Measurements from ENCODE around the gene ZNF26.

ZNF26 gene

DNA sequence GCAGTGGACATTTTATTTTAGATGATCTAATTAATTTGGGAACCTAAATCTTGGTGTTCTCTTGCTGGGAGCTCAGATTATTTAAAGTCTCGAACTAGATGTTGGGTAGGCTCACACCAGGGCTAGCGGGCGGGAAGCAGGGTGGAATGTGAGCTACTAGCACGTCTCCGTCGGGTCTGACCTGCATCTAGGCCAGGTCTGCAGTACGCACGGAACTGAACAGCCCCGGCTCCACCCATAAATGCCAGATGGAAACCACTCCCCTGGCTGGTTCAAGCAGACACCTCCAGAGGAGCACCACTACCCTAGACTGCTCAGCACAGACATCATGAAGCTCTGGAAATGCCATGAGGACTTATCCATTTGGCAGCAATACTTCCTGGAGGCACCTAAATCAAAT lies 40.4 kb upstream of the ZNF26 start:
- no peak for DNase-seq (ENCODE audit: low read depth)
- TF ChIP-seq, protein P1, sequence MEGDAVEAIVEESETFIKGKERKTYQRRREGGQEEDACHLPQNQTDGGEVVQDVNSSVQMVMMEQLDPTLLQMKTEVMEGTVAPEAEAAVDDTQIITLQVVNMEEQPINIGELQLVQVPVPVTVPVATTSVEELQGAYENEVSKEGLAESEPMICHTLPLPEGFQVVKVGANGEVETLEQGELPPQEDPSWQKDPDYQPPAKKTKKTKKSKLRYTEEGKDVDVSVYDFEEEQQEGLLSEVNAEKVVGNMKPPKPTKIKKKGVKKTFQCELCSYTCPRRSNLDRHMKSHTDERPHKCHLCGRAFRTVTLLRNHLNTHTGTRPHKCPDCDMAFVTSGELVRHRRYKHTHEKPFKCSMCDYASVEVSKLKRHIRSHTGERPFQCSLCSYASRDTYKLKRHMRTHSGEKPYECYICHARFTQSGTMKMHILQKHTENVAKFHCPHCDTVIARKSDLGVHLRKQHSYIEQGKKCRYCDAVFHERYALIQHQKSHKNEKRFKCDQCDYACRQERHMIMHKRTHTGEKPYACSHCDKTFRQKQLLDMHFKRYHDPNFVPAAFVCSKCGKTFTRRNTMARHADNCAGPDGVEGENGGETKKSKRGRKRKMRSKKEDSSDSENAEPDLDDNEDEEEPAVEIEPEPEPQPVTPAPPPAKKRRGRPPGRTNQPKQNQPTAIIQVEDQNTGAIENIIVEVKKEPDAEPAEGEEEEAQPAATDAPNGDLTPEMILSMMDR (IDR thresholded peaks at IDR 0.05; ENCODE audit: insufficient read depth, low read depth, low read length, missing control alignments): no peak
- H3K4me3 ChIP-seq (ENCODE audit: low read depth, low read length): no peak overlapping the region

DNA sequence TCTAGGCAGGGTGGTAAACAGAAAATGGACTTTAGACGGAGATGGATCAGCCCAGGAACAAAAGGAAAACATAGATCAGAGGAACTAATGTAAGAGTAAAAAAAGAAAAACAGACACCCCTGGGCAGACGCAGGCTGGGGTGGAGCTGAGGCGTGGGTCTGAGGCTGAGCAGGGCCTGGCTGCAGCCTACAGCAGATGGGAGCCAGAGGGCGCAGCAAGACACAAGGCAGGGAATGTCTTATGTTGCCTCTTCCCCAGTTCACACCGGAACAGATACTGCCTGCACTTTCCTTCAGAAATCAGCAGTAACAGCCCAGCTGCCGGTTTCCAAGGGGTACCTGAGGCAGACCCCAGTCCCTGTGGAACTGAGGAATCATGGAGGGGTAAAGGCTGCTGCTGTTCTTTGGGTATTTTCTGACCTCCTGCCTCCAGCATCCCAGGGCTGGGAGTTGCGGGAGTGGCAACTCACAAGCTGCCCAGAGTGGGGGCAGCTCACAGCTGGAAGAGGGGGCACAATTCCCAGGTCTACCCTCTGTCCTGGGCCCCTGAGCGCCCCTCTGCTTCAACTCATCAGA lies 39.8 kb upstream of the ZNF26 start:
- no peak overlapping the region for H3K4me3 ChIP-seq (ENCODE audit: low read depth, low read length)
- DNase-seq (ENCODE audit: low read depth): no peak
- TF ChIP-seq, protein P1 (IDR thresholded peaks at IDR 0.05; ENCODE audit: insufficient read depth, low read depth, low read length, missing control alignments): no peak

GRCh38 chr12:132948146-132949066 lies 37.8 kb upstream of the ZNF26 start:
- no peak for DNase-seq (ENCODE audit: low read depth)
- H3K4me3 ChIP-seq (ENCODE audit: low read depth, low read length): no peak overlapping the region
- TF ChIP-seq, protein P1 (IDR thresholded peaks at IDR 0.05; ENCODE audit: insufficient read depth, low read depth, low read length, missing control alignments): no peak

DNA sequence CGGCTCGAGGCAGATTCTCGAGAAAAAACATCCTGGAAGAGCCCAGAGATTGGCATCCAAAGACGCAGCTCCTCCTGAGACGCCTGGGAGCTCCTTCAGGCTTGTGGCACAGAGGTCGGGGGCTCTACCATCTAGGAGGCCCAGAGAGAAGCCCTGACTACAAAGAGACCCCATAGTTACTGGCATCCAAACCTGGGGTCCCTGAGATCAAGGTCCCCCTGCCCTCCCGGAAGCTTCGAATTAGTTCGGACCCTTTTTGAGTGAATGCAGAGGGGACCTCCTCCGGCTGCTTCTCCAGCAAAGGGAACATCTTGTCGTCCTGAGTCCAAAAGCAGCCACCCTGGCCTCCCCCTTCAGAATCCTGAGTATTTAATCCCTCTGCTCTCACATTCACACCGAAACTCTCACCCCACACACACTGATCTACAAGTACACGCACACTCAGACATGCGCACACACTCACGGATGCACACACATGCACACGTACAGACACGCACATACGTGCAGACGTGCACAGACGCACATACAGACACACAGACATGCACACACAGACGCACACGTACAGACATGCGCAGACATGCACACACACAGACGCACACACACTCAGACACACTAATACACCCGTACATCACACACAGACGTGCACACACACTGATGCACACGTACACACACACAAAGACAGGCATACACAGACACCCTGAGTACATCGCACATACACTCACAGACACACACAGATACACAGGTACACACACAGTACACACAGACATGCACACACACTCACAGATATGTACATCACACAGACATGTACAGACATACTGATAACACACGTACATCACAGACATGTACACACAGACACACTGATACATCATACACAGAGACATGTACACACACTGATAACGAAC lies 36.0 kb upstream of the ZNF26 start:
- DNase-seq (ENCODE audit: low read depth): no peak
- H3K4me3 ChIP-seq (ENCODE audit: low read depth, low read length): no peak overlapping the region
- TF ChIP-seq, protein P1 (IDR thresholded peaks at IDR 0.05; ENCODE audit: insufficient read depth, low read depth, low read length, missing control alignments): no peak

- TF ChIP-seq, protein P1 (IDR thresholded peaks at IDR 0.05; ENCODE audit: insufficient read depth, low read depth, low read length, missing control alignments): no peak
- DNase-seq (ENCODE audit: low read depth): no peak
- H3K4me3 ChIP-seq (ENCODE audit: low read depth, low read length): no peak overlapping the region
Observed at GRCh38 chr12:132950844-132951535, 35.2 kb upstream of the ZNF26 start.

- no peak overlapping the region for H3K4me3 ChIP-seq (ENCODE audit: low read depth, low read length)
- TF ChIP-seq, protein P1 (IDR thresholded peaks at IDR 0.05; ENCODE audit: insufficient read depth, low read depth, low read length, missing control alignments): no peak
- DNase-seq (ENCODE audit: low read depth): no peak
Observed at GRCh38 chr12:132951649-132952048, 34.5 kb upstream of the ZNF26 start.

Data from GM12865 (cell line).